ENCODE measurements around the gene KHDRBS2.

- no peak for TF ChIP-seq CTCF (IDR thresholded peaks at IDR 0.05; ENCODE audit: insufficient read depth, low read depth, low read length)
- TF ChIP-seq EZH2 (IDR thresholded peaks at IDR 0.05; ENCODE audit: insufficient read depth, low read length) = no peak
These were observed 452.8 kb downstream of the KHDRBS2 start for GRCh38 chr6:61833176-61833755.

Data from astrocyte (in vitro differentiated cells and primary cell).